Measurements from ENCODE around the gene ZNF485.

- TF ChIP-seq CTCF (IDR thresholded peaks at IDR 0.05) = no peak
- peak in 1 of 2 donors; percentile 38 for TF ChIP-seq POLR2A (IDR thresholded peaks at IDR 0.05)
Observed at GRCh38 chr10:43574001-43574892, 32.0 kb upstream of the ZNF485 start, which contains the start of gene ZNF239.
